ENCODE measurements around the gene NSMCE1. TPM values are rescaled to one million over a fixed set of nuclear protein-coding genes. Genes with fewer than 3 reads are reported as not detected.

NSMCE1 gene
- polyA plus RNA-seq, 3 donors = 75.7 to 87.5 (median 87.5) TPM

Other genes with a start within 250 kb of the NSMCE1 start
- gene C16orf82, start 201.8 kb downstream of the NSMCE1 start, polyA plus RNA-seq (ENCODE audit: insufficient read length in 3 of 3) = not detected
- 10 to 100 TPM in 1 of 3 donors, 1 to 10 TPM in 2; 8.3 to 10.3 (median 9.4) TPM for gene KDM8, start 65.2 kb downstream of the NSMCE1 start, polyA plus RNA-seq (ENCODE audit: insufficient read length in 3 of 3)
- 10 to 100 TPM; 16.4 to 24.1 (median 23.1) TPM for gene IL4R, start 45.2 kb upstream of the NSMCE1 start, polyA plus RNA-seq (ENCODE audit: insufficient read length in 3 of 3)
- gene IL21R, start 133.4 kb upstream of the NSMCE1 start, polyA plus RNA-seq (ENCODE audit: insufficient read length in 3 of 3) = under 1 TPM; 0.20 to 0.37 (median 0.29) TPM

Data from renal pelvis (tissue), 3 donors.